GM20000 (cell line): ENCODE measurements around the gene CAMSAP1.
"Not testable (repeated sequence)": the region's sequence is repeated elsewhere in the genome, so short reads cannot be mapped to it uniquely, and the experiment has no call there.

Experiments
- DNase-seq: peaks from one replicate; pipeline ENCODE4 v3.0.0; 2012; ENCODE audit warnings: low spot score
- CTCF ChIP-seq: IDR thresholded peaks from 2 replicates; pipeline ENCODE4 v1.5.1; 2012; ENCODE audit warnings: mild to moderate bottlenecking, control low read depth; ENCODE audit errors: extremely low read depth, missing control alignments

CAMSAP1 gene

GRCh38 chr9:135949501-135950134 lies 42.3 kb upstream of the CAMSAP1 start:
- TF ChIP-seq CTCF, result no peak
- no peak for DNase-seq

GRCh38 chr9:135948968-135949367 lies 41.6 kb upstream of the CAMSAP1 start:
- TF ChIP-seq CTCF, result no peak
- DNase-seq, result no peak

DNA sequence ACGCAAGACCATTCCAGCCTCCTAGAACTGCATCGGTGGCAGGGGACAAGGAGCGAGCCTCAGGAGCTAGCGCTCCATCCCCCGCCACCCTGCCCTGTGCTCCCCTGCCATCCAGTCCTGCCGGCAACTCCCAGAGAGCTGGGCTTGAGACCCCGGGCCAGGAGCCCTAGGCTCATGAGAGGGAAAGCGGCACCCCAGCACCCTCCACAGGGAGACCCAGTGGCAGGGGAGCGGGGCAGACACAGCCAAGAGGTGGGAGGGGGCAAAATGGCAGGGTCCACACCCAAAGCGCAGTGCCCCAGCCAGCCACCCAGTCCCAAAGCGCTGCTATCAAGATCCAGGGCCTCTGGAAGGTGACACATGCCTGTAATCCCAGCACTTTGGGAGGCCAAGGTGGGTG lies 41.1 kb upstream of the CAMSAP1 start:
- no peak for TF ChIP-seq CTCF
- DNase-seq, result no peak

DNA sequence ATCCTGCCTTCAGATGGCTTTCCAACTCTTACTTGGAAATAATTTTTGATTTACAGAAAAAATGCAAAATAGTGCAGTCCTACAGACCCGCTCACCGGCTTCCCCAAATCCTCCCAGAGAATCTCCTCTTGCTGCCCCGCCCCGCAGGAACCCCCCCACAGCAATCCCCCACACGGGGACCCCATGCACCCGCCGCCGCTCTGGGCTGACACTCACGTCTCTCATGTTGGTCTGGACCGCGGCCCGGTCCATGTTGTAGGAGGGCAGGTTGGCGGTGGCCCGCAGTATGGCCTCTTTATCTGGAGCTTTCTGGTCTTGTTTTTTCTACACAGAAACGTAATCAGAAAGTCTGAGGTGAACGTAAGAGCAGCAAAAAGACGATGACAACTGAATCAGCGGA lies 40.2 kb upstream of the CAMSAP1 start:
- DNase-seq, result no peak
- no peak for TF ChIP-seq CTCF

DNA sequence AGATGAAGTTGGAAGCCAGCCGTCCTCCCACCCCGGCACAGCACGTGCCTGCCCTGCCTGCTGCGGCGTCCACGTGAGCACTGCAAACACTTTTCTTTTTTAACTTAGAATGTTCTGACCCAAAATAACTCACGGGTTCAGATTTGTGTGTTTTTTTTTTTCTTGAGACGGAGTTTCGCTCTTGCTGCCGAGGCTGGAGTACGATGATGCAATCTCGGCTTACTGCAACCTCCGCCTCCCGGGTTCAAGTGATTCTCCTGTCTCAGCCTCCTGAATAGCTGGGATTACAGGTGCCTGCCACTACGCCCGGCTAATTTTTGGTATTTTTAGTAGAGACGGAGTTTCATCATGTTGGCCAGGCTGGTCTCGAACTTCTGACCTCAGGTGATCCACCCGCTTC lies 39.8 kb upstream of the CAMSAP1 start:
- not testable (repeated sequence) for DNase-seq

GRCh38 chr9:135946392-135946994 lies 39.1 kb upstream of the CAMSAP1 start:
- TF ChIP-seq CTCF, result no peak

GRCh38 chr9:135945969-135946368 lies 38.6 kb upstream of the CAMSAP1 start:
- no peak for DNase-seq
- TF ChIP-seq CTCF, result no peak

More at GRCh38 chr9:135946392-135946994, 39.1 kb upstream of the CAMSAP1 start:
- DNase-seq, result no peak
